ENCODE results near the gene SUSD2.

- no peak for TF ChIP-seq CTCF (conservative IDR thresholded peaks at IDR 0.05)
- TF ChIP-seq ZFX (IDR thresholded peaks at IDR 0.05), result no peak
Observed at GRCh38 chr22:24200619-24201212, 19.4 kb downstream of the SUSD2 start.
